ENCODE measurements around the gene CYTH1.

DNA sequence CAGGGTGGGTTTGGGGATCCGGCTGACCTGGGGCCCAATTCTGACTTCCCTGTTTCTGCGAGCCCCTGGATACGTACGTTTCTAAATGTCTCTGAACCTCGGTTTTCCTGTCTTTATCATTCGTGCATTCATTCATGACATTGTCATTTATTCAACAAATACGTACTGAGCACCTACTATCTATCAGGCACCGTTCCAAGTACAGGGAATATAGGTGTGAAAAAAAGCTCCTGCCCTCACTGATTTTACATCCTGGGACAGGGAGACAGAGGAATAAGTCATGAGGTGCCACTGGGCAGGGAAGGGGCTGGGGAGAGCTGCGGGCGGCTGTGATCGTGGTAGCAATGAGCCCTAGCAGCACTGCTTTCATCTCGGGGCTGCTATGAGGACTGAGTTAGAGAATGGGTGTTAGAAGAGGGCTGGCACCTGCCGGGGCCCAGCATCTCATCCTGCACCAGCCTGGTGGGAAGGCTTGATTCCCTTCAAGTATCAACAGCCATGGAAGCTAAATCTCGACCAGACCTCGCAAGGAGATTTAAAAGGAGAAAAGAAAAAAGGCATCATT is 116.6 kb downstream of the CYTH1 start:
- TF ChIP-seq SIN3A (IDR thresholded peaks at IDR 0.05; ENCODE audit: low read depth) (no peak), SP1 (IDR thresholded peaks at IDR 0.05; ENCODE audit: low read depth) (no peak)

Data from HCT116 (cell line).